ENCODE data around the gene AGBL5. TPM values are rescaled to one million over a fixed set of nuclear protein-coding genes. Genes with fewer than 3 reads are reported as not detected.

The AGBL5 gene
- total RNA-seq, 1 experiment from 2014 or later = 55.4 TPM

GRCh38 chr2:27003857-27004256 is 47.6 kb upstream of the AGBL5 start:
- H4K5ac ChIP-seq (ENCODE audit: insufficient read length, low read depth, low read length) = no peak overlapping the region
- no CpG with 5 or more reads among the region's 9 CpGs for WGBS (ENCODE audit: extremely low coverage, insufficient read length, low lambda C conversion rate)
- H3K27ac ChIP-seq (ENCODE audit: insufficient read length, low read depth, low read length) = no peak overlapping the region

More at GRCh38 chr2:27003857-27004256, 47.6 kb upstream of the AGBL5 start:
- Histone ChIP-seq H2BK20ac (ENCODE audit: low read depth, low read length, poor library complexity, severe bottlenecking) (no peak overlapping the region), H3T11ph (ENCODE audit: low read length) (no peak overlapping the region), H3K23me2 (ENCODE audit: insufficient read length, low read depth, low read length, poor library complexity, severe bottlenecking) (no peaks in the 10 kb centered on the region), H3K9ac (ENCODE audit: extremely low read depth, insufficient read length, low read length) (no peak overlapping the region), H2AFZ (ENCODE audit: low read length) (no peak overlapping the region), H3K9me3 (ENCODE audit: control insufficient read depth, low read depth, low read length) (no peaks in the 10 kb centered on the region), H2BK5ac (ENCODE audit: insufficient read length, low read length) (no peak overlapping the region), H2BK120ac (ENCODE audit: low read depth, low read length, poor library complexity, severe bottlenecking) (no peak overlapping the region), H3K79me2 (ENCODE audit: insufficient read depth, low read length) (no peaks in the 10 kb centered on the region), H2AK5ac (ENCODE audit: insufficient read length, low read length) (no peak overlapping the region), H3K56ac (ENCODE audit: insufficient read length, low read depth, low read length) (no peak overlapping the region), H3K4me1 (ENCODE audit: insufficient read depth, low read length) (no peaks in the 10 kb centered on the region), H4K20me1 (ENCODE audit: control insufficient read depth, insufficient read depth, insufficient read length) (peaks cover 2% of the 10 kb centered on the region), H4K8ac (replicated peaks; ENCODE audit: insufficient read length, low read depth, low read length) (no peak overlapping the region), H3K79me1 (ENCODE audit: insufficient read depth, low read depth, low read length, poor library complexity, severe bottlenecking) (no peaks in the 10 kb centered on the region), H3K27me3 (ENCODE audit: insufficient read depth, low read length) (no peaks in the 10 kb centered on the region), H3K14ac (ENCODE audit: insufficient read depth, low read length) (no peak overlapping the region), H3K18ac (ENCODE audit: insufficient read length, low read depth, low read length) (no peak overlapping the region), H3K23ac (ENCODE audit: insufficient read length, low read depth, low read length) (no peak overlapping the region), H3K4ac (ENCODE audit: low read depth, low read length) (no peak overlapping the region), H2BK12ac (ENCODE audit: insufficient read length, low read depth, low read length) (no peak overlapping the region), H3K4me2 (ENCODE audit: insufficient read depth, insufficient read length, low read length) (no peak overlapping the region), H4K91ac (ENCODE audit: insufficient read length, low read depth, low read length) (no peak overlapping the region), H2BK15ac (ENCODE audit: low read depth, low read length) (no peak overlapping the region)
- TF ChIP-seq CTCF (conservative IDR thresholded peaks at IDR 0.05) = no peak
- Mint-ChIP-seq H3K27ac (no peak overlapping the region), H3K4me3 (no peak overlapping the region), H3K9me3 (no peaks in the 10 kb centered on the region; a peak in 1 of 5 replicates), H3K27me3 (ENCODE audit: low read depth) (peaks cover 7% of the 10 kb centered on the region), H3K4me1 (peaks cover 4% of the 10 kb centered on the region in 2 experiments; a peak in 3 of 4 replicates), H3K36me3 (ENCODE audit: insufficient read depth in 1 of 3, low read depth in 3 of 3) (no peaks in the 10 kb centered on the region; a peak in 1 of 7 replicates)
- no peak for DNase-seq
